ENCODE data around the gene POU2AF1. TPM values are rescaled to one million over a fixed set of nuclear protein-coding genes. Genes with fewer than 3 reads are reported as not detected.

Gene POU2AF1
- total RNA-seq, 1 donor from 2014 or later = not detected

DNA sequence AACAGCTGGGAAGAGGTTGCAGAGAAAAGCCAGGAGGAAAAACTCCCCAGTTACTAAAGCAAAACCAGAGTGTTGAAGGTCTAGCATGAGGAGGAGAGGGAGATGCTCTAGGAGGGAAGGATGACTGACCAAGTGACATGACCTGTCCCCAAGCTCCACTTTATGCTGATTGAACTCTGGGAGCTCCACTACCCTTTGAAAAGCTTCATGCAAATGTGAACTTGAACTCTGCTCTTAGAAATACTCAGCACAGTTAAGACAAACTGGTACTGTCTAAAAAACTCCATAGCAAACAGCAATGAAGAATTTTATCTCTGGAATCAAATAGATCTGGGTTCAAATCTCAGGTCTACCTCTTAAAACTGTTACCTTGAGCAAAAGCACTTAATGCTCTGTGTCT lies 14.5 kb upstream of the POU2AF1 start:
- intact Hi-C loops (cut with DNase I) = no loop called here
- H3K36me3 ChIP-seq = no peaks in the 10 kb centered on the region
- TF ChIP-seq, protein P1, sequence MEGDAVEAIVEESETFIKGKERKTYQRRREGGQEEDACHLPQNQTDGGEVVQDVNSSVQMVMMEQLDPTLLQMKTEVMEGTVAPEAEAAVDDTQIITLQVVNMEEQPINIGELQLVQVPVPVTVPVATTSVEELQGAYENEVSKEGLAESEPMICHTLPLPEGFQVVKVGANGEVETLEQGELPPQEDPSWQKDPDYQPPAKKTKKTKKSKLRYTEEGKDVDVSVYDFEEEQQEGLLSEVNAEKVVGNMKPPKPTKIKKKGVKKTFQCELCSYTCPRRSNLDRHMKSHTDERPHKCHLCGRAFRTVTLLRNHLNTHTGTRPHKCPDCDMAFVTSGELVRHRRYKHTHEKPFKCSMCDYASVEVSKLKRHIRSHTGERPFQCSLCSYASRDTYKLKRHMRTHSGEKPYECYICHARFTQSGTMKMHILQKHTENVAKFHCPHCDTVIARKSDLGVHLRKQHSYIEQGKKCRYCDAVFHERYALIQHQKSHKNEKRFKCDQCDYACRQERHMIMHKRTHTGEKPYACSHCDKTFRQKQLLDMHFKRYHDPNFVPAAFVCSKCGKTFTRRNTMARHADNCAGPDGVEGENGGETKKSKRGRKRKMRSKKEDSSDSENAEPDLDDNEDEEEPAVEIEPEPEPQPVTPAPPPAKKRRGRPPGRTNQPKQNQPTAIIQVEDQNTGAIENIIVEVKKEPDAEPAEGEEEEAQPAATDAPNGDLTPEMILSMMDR (IDR thresholded peaks at IDR 0.05) = no peak
- no peak for TF ChIP-seq POLR2AphosphoS5 (IDR thresholded peaks at IDR 0.05; ENCODE audit: insufficient read depth in 1 of 2, low read depth in 1 of 2)
- TF ChIP-seq POLR2A (IDR thresholded peaks at IDR 0.05) = no peak
- H3K27me3 ChIP-seq = no peaks in the 10 kb centered on the region
- no peak overlapping the region for H3K27ac ChIP-seq
- H3K9me3 ChIP-seq = no peaks in the 10 kb centered on the region
- no peak overlapping the region for H3K4me3 ChIP-seq
- peaks cover 8% of the 10 kb centered on the region for H3K4me1 ChIP-seq
- DNase-seq (ENCODE audit: extremely low spot score in 2 of 2) = peak in 1 of 2 donors; percentile 37

DNA sequence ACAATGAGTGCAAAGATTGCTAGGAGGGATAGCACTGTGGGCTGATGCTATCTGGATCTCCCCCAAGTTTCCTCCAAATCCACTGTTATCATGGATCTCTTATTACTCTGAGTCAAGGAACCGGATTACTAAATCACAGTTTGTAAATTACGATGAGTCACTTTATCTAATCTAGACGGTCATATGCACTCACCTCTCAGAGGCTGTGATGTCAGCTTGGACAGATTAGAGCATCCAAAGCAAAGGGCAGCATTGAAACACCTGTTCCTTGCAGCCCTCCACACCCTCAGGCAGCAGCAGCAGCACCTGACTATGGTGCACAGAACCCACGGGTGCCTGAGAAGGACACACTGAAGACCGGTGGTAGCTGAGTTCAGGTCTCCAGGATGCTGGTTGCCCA lies 14.0 kb upstream of the POU2AF1 start:
- peak in 1 of 2 donors; percentile 44 for DNase-seq (ENCODE audit: extremely low spot score in 2 of 2)
- Histone ChIP-seq H3K27ac (no peak overlapping the region), H3K4me3 (no peak overlapping the region), H3K9me3 (no peaks in the 10 kb centered on the region), H3K4me1 (peaks cover 8% of the 10 kb centered on the region), H3K36me3 (no peaks in the 10 kb centered on the region), H3K27me3 (no peaks in the 10 kb centered on the region)
- TF ChIP-seq, protein P1 (IDR thresholded peaks at IDR 0.05) = no peak
- TF ChIP-seq POLR2A (IDR thresholded peaks at IDR 0.05) = no peak
- no peak for TF ChIP-seq POLR2AphosphoS5 (IDR thresholded peaks at IDR 0.05; ENCODE audit: insufficient read depth in 1 of 2, low read depth in 1 of 2)
- intact Hi-C loops (cut with DNase I) = no loop called here

- Histone ChIP-seq H3K27ac (no peak overlapping the region), H3K4me1 (peaks cover 8% of the 10 kb centered on the region), H3K4me3 (no peak overlapping the region), H3K27me3 (no peaks in the 10 kb centered on the region), H3K36me3 (no peaks in the 10 kb centered on the region), H3K9me3 (no peaks in the 10 kb centered on the region)
- intact Hi-C loops (cut with DNase I) = no loop called here
- no peak for TF ChIP-seq POLR2A (IDR thresholded peaks at IDR 0.05)
- TF ChIP-seq, protein P1 (IDR thresholded peaks at IDR 0.05) = no peak
- TF ChIP-seq POLR2AphosphoS5 (IDR thresholded peaks at IDR 0.05; ENCODE audit: insufficient read depth in 1 of 2, low read depth in 1 of 2) = no peak
- DNase-seq (ENCODE audit: extremely low spot score in 2 of 2) = peak in 1 of 2 donors; percentile 74
Observed at GRCh38 chr11:111392552-111392951, 13.5 kb upstream of the POU2AF1 start.

DNA sequence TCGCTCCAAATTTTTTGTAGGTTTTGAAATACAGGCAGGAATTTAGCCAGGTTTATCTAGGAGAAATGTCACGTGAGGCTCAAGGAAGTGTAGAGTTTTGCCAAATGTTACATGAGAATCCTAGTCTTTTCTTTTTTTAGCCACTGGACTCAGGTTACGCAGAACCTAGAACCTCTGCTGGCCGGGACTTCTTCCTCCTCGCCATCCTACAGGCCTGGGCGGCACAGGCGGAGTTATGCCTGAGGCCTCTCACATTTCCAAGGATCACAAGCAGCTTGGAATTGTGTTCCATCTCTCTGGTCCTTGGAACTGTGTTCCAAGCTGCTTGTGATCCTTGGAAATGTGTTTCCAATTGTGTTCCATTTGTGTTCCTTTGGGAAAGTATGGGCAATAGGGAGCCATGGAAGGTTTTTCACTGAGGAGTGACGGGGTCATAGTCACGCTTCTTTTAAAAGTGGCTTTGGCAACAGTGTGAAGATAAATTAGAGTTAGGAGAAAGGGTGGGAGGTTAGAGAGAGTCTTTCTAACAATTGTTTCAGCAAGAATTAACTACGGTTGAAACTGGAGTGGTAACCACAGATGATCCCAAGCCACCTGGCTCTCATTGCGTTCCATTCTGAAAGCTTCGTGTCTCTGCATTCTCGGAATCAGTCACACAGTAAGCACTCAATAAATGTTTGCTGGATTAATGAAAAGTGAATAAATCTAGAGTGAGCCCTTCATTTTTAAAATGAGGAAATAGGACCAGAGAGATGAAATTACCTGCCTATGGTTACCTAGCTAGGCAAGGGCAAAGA lies 12.5 kb upstream of the POU2AF1 start:
- no peak overlapping the region for H3K4me3 ChIP-seq
- no peaks in the 10 kb centered on the region for H3K9me3 ChIP-seq
- intact Hi-C loops (cut with DNase I) = no loop called here
- peak in 1 of 2 donors; percentile 52 for DNase-seq (ENCODE audit: extremely low spot score in 2 of 2)
- TF ChIP-seq POLR2AphosphoS5 (IDR thresholded peaks at IDR 0.05; ENCODE audit: insufficient read depth in 1 of 2, low read depth in 1 of 2) (no peak), POLR2A (IDR thresholded peaks at IDR 0.05) (no peak)
- TF ChIP-seq, protein P1 (IDR thresholded peaks at IDR 0.05) = no peak
- no peaks in the 10 kb centered on the region for H3K27me3 ChIP-seq
- H3K27ac ChIP-seq = no peak overlapping the region
- no peaks in the 10 kb centered on the region for H3K36me3 ChIP-seq
- H3K4me1 ChIP-seq = peaks cover 8% of the 10 kb centered on the region

DNA sequence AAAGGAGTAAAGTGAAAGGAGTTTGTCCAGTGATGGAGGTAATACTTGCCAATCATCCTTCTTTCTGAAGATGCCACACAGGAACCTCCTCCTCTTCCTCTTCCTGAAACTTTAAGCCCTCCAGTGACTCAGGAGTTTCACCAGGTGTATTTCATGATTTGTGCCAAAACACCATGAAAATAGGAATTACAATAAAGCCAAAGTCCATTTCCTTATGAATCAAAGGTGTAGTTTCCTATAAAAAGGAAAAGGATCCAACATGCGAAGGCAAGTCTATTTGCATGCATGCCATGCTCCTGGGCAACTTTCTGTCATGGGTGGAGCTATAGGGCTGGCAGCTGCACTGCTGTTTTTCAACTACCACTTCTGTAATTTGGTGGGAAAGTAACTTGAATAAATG lies 9.8 kb upstream of the POU2AF1 start:
- no peak for DNase-seq (ENCODE audit: extremely low spot score in 2 of 2)
- intact Hi-C loops (cut with DNase I) = no loop called here
- TF ChIP-seq POLR2A (IDR thresholded peaks at IDR 0.05) (no peak), POLR2AphosphoS5 (IDR thresholded peaks at IDR 0.05; ENCODE audit: insufficient read depth in 1 of 2, low read depth in 1 of 2) (no peak)
- TF ChIP-seq, protein P1 (IDR thresholded peaks at IDR 0.05) = no peak
- H3K4me3 ChIP-seq = no peak overlapping the region
- no peaks in the 10 kb centered on the region for H3K27me3 ChIP-seq
- H3K27ac ChIP-seq = no peak overlapping the region
- no peaks in the 10 kb centered on the region for H3K9me3 ChIP-seq
- H3K4me1 ChIP-seq = peaks cover 8% of the 10 kb centered on the region
- H3K36me3 ChIP-seq = no peaks in the 10 kb centered on the region

Measured in vagina (tissue), 2 donors.